Esophagus squamous epithelium (tissue), 5 donors: ENCODE results near the gene SMOC1. TPM values are rescaled to one million over a fixed set of nuclear protein-coding genes. Genes with fewer than 3 reads are reported as not detected.

ENCODE experiments used
- DNase-seq: peaks from one replicate; lab custom pipeline; 2025; lab: John Stamatoyannopoulos, UW
- H3K27ac ChIP-seq, 4 donors: fragments of 200-600 bp; sonication (generic); one replicate each; pipeline ENCODE4 v1.5.1; 2016 to 2019; ENCODE audit warnings: mild to moderate bottlenecking in 1 of 4
- H3K27me3 ChIP-seq, 4 donors: fragments of 200-600 bp; sonication (generic); 1 replicate in 3 of 4; 2 replicates in 1 of 4; pipeline versions ENCODE4 v1.5.1 to v1.6.0; 2017 to 2021; ENCODE audit warnings: antibody characterized with exemption in 1 of 4
- H3K36me3 ChIP-seq, 3 donors: fragments of 200-600 bp; sonication (generic); one replicate each; pipeline ENCODE4 v1.5.1; 2016 to 2019
- H3K4me1 ChIP-seq, 3 donors: fragments of 200-600 bp; sonication (generic); one replicate each; pipeline ENCODE4 v1.5.1; 2017 to 2019
- H3K4me3 ChIP-seq, 4 donors: fragments of 200-600 bp; sonication (generic); 1 replicate in 3 of 4; 2 replicates in 1 of 4; pipeline ENCODE4 v1.5.1; 2016 to 2019; ENCODE audit warnings: mild to moderate bottlenecking in 2 of 4, moderate library complexity in 1 of 4
- H3K9me3 ChIP-seq, 3 donors: fragments of 200-600 bp; sonication (generic); one replicate each; pipeline ENCODE4 v1.5.1; 2016 to 2019
- POLR2A ChIP-seq, 4 donors: fragments of 450-650 bp; IDR thresholded peaks; one replicate each; pipeline ENCODE4 v1.6.1; 2017; ENCODE audit warnings: antibody characterized with exemption in 4 of 4, mild to moderate bottlenecking in 4 of 4, moderate library complexity in 3 of 4
- WGBS, 2 donors: methylation state at CpG; one replicate each; pipeline ENCODE4 v1.1.5; 2018; 5-methylcytosine and 5-hydroxymethylcytosine counted together
- intact Hi-C: fragments of 100-400 bp; cut with DNase I; formaldehyde crosslinking; loops from one replicate; pipeline ENCODE4 v1.15.0; 2022
- total RNA-seq, 4 donors: library from RNA; depleted of rRNA; stranded (reverse); fragments of >200 nt; gene quantifications; one replicate each; pipeline ENCODE4 v1.1.0, GENCODE V29; 2016
- TF ChIP-seq, protein P1 (sequence below), 6 experiments: fragments of 450-650 bp in 4 of 6; fragments of 200-600 bp in 2 of 6; sonication (generic) in 2 of 6; IDR thresholded peaks; one replicate each; pipeline ENCODE4 v1.5.1; 2016 to 2019; ENCODE audit warnings: antibody characterized with exemption in 6 of 6, mild to moderate bottlenecking in 4 of 6, moderate library complexity in 4 of 6
- donor health status: DM: yes; HTN: yes; CAD: no.

SMOC1 gene
- total RNA-seq, 4 donors from 2014 or later: 1.1 TPM; not detected in 3

DNA sequence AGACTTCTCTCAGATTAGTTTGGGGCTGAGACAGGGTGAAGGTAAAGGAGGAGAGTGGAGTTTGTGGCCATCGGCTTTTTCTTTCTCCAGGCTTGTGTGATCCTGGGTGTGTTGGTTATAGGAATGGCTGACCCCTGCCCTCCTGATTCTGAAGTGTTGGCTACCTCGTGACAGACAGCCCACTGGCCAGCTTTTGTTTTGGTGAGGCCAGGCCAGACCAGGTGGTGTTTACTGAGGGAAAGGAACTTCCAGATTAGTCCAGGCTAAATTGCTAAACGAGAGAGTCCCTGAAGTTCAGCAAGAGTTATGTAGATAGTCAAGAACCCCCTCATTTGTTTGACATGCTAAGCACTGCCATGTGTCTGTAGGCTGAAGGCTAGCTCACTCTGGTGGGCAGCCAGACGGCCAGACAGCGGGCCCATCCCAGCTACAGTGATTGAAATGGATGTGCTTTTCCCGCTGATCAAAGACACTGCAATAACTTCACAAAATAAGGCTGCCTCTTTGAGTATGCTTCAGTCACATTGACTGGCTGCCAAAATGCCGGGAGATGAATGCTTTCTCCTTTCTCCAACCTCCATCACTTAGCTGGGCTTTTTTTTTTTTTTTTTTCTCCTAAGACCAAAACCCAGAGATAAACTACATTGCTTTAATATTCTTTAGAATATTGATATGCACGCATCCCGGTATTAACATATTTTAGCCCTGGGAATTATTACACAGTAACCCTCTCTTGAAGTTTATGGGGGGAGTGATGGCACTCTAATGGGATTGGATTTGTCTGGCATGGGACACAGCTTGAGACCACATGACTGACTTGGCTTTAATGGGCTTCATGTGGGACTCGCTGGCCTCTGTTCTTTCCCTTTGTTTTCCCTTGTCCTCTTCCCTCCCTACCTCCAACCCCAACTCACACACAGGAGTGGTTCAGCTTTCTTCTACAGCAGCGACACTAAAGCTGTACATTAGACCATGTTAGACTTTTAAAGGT lies 76.9 kb downstream of the SMOC1 start:
- intact Hi-C loops: no loop called here
- TF ChIP-seq, protein P1, sequence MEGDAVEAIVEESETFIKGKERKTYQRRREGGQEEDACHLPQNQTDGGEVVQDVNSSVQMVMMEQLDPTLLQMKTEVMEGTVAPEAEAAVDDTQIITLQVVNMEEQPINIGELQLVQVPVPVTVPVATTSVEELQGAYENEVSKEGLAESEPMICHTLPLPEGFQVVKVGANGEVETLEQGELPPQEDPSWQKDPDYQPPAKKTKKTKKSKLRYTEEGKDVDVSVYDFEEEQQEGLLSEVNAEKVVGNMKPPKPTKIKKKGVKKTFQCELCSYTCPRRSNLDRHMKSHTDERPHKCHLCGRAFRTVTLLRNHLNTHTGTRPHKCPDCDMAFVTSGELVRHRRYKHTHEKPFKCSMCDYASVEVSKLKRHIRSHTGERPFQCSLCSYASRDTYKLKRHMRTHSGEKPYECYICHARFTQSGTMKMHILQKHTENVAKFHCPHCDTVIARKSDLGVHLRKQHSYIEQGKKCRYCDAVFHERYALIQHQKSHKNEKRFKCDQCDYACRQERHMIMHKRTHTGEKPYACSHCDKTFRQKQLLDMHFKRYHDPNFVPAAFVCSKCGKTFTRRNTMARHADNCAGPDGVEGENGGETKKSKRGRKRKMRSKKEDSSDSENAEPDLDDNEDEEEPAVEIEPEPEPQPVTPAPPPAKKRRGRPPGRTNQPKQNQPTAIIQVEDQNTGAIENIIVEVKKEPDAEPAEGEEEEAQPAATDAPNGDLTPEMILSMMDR (IDR thresholded peaks at IDR 0.05): no peak
- TF ChIP-seq POLR2A (IDR thresholded peaks at IDR 0.05): no peak

DNA sequence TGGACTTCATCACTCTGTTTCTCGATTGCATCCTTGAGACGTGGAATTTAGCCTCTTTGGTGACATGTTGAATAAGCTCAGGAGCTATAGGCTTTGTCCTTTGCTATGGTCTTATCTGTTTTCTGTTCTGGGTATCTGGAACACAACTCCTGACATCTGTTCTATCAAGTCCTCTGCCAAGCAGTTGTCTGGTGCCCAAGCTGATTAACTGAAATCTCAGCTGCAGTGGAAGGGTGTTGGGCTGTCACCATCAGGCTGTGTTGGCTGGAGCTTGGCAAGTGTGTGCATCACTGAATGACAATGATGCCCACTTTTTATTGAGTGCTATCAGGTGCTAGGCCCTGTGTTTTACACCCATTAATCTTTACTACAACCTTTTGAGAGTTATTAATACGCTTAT lies 77.8 kb downstream of the SMOC1 start:
- no peak for TF ChIP-seq POLR2A (IDR thresholded peaks at IDR 0.05)
- TF ChIP-seq, protein P1 (IDR thresholded peaks at IDR 0.05): no peak
- H3K27ac ChIP-seq: no peak overlapping the region
- no peaks in the 10 kb centered on the region for H3K4me1 ChIP-seq
- no peaks in the 10 kb centered on the region for H3K36me3 ChIP-seq
- WGBS, 2 donors: 62 to 79% methylated on average over 3 of the region's 3 CpGs
- no peak overlapping the region for H3K4me3 ChIP-seq
- H3K27me3 ChIP-seq: peaks cover 0 to 30% (median 0%) of the 10 kb centered on the region in 4 donors
- DNase-seq: no peak
- H3K9me3 ChIP-seq: no peaks in the 10 kb centered on the region
- intact Hi-C loops: no loop called here

More for the DNA sequence above, 76.9 kb downstream of the SMOC1 start:
- 56 to 63% methylated on average over 10 to 11 of the region's 11 CpGs for WGBS, 2 donors
- Histone ChIP-seq H3K36me3 (no peaks in the 10 kb centered on the region), H3K27me3 (peaks cover 0 to 30% (median 0%) of the 10 kb centered on the region in 4 donors), H3K4me3 (no peak overlapping the region), H3K9me3 (no peaks in the 10 kb centered on the region), H3K4me1 (no peaks in the 10 kb centered on the region), H3K27ac (no peak overlapping the region)
- no peak for DNase-seq

DNA sequence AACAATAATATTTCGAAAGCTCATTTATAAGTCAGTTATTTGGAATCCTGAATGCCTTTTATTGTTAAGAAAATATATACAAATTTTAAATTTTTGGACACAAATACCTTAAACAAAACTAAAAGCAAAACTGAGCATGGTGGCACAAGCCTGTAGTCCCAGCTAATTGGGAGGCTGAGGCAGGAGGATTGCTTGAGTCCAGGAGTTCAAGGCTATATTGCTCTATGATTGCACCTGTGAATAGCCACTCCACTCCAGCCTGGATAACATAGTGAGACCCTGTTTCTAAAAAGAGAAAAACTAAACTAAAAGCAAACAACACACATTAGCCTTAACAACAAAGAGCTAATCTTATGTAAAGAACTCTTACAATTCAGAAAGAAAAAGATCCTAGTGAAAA lies 78.8 kb downstream of the SMOC1 start:
- Histone ChIP-seq H3K4me1 (no peaks in the 10 kb centered on the region), H3K36me3 (no peaks in the 10 kb centered on the region), H3K9me3 (no peaks in the 10 kb centered on the region), H3K27me3 (peaks cover 0 to 30% (median 0%) of the 10 kb centered on the region in 4 donors), H3K4me3 (no peak overlapping the region), H3K27ac (no peak overlapping the region)
- WGBS, 2 donors: 71 to 85% methylated on average over 1 of the region's 1 CpG
- TF ChIP-seq, protein P1 (IDR thresholded peaks at IDR 0.05): no peak
- TF ChIP-seq POLR2A (IDR thresholded peaks at IDR 0.05): no peak
- no peak for DNase-seq
- intact Hi-C loops: no loop called here

DNA sequence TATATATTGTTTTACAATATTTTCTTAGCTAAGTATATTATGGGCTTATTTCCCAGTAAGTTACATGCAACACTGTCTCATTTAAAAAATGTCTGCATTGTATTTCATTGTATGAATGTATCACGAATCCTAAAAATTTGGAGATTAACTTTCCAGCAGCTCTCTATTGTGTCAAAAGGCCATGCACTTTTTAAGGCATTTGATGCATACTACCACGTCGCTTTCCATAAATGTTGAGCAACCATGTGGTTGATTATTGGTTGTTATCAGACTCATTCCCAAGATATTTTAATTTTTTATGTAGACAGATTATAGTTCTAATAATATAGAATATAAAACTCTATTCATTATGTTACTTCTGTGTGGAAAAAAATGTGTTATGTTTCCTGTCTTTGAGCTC lies 79.9 kb downstream of the SMOC1 start:
- Histone ChIP-seq H3K27ac (no peak overlapping the region), H3K36me3 (no peaks in the 10 kb centered on the region), H3K4me3 (no peak overlapping the region), H3K9me3 (no peaks in the 10 kb centered on the region), H3K4me1 (no peaks in the 10 kb centered on the region), H3K27me3 (peaks cover 0 to 27% (median 0%) of the 10 kb centered on the region in 4 donors)
- DNase-seq: no peak
- TF ChIP-seq POLR2A (IDR thresholded peaks at IDR 0.05): no peak
- TF ChIP-seq, protein P1 (IDR thresholded peaks at IDR 0.05): no peak
- WGBS, 2 donors: 72 to 76% methylated on average over 3 of the region's 3 CpGs
- intact Hi-C loops: no loop called here

DNA sequence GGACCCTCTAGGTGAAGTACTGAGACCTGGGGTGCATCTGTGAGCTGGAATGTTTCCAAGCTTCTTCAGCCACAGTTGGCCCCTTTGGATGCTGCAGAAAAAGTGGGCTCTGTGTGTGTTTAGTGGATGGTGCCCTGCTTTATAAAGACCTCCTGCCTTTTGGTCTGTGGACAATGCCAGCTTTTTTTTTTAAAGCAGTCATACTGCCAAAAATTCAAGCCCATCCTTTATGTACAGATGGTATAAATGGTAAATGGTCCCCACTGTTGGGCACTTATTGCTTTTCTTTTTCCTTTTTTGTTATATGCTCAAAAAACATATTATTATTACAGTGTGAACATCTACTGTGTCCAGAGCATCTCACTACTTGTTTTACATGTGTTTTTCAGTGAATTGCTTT lies 81.1 kb downstream of the SMOC1 start:
- intact Hi-C loops: no loop called here
- H3K36me3 ChIP-seq: no peaks in the 10 kb centered on the region
- H3K27ac ChIP-seq: no peak overlapping the region
- H3K4me1 ChIP-seq: no peaks in the 10 kb centered on the region
- peaks cover 0 to 16% (median 0%) of the 10 kb centered on the region in 4 donors for H3K27me3 ChIP-seq
- H3K4me3 ChIP-seq: no peak overlapping the region
- DNase-seq: no peak
- no peak for TF ChIP-seq POLR2A (IDR thresholded peaks at IDR 0.05)
- TF ChIP-seq, protein P1 (IDR thresholded peaks at IDR 0.05): no peak
- H3K9me3 ChIP-seq: no peaks in the 10 kb centered on the region
